GM12873 (cell line): ENCODE results near the gene PTPN14.

Source experiments
- TF ChIP-seq, protein P1 (sequence below): IDR thresholded peaks from 2 replicates; pipeline ENCODE4 v1.5.1; 2012; ENCODE audit warnings: low read depth, mild to moderate bottlenecking, moderate library complexity, low read length, control low read depth; ENCODE audit not compliant: insufficient read depth; ENCODE audit errors: missing control alignments

PTPN14 gene

DNA sequence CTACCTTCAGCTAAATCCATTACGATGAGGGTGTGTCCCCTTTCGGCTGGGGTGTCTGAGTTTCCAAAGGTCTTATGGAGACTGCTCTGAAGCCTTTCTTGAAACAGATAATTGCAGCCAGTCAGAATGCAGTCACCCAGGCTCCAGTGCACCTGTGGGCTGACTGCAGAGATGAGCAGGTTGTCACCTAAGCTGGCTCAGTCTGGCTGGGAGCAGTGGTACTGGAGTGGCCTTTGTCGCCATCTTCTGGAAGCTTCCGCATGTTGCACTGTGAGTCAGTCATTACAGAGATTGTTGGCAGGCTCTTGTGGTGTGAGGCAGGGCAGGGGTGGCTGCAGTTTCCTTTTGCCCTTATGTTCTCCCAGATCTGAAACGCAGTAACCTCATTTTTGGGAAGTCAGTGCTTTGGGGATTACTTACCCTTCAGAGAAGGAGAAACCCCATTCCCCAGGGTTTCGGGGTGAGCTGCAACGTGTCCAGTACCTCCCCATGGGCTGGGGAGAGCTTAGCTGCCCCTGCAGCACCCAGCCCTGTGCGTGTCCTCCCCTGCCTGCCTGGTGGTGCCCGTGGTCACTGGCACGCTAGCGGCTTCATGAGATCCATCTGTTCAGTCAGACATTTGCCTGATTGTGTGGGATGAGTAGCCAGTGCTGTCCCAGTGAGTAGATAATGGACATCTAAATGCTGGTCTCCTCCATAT is 222.5 kb downstream of the PTPN14 start:
- TF ChIP-seq, protein P1, sequence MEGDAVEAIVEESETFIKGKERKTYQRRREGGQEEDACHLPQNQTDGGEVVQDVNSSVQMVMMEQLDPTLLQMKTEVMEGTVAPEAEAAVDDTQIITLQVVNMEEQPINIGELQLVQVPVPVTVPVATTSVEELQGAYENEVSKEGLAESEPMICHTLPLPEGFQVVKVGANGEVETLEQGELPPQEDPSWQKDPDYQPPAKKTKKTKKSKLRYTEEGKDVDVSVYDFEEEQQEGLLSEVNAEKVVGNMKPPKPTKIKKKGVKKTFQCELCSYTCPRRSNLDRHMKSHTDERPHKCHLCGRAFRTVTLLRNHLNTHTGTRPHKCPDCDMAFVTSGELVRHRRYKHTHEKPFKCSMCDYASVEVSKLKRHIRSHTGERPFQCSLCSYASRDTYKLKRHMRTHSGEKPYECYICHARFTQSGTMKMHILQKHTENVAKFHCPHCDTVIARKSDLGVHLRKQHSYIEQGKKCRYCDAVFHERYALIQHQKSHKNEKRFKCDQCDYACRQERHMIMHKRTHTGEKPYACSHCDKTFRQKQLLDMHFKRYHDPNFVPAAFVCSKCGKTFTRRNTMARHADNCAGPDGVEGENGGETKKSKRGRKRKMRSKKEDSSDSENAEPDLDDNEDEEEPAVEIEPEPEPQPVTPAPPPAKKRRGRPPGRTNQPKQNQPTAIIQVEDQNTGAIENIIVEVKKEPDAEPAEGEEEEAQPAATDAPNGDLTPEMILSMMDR = peak; percentile 97

DNA sequence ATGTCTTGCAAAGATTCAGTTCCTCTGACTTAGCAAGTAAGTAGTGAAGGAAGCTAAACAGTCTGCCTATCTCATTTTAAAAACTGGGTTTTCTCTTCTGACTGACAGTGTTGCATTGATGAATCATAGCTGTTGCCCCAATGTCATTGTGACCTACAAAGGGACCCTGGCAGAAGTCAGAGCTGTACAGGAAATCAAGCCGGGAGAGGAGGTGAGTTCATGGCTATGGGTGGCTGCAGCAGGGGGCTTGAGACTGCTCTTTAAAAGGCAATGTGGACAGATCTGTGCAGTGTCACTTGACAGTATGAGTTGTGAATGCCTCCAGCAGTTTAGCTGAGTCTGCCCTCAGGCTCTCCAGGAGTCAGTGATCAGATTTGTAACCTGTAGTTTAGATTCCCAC is 223.9 kb downstream of the PTPN14 start:
- TF ChIP-seq, protein P1 = no peak

DNA sequence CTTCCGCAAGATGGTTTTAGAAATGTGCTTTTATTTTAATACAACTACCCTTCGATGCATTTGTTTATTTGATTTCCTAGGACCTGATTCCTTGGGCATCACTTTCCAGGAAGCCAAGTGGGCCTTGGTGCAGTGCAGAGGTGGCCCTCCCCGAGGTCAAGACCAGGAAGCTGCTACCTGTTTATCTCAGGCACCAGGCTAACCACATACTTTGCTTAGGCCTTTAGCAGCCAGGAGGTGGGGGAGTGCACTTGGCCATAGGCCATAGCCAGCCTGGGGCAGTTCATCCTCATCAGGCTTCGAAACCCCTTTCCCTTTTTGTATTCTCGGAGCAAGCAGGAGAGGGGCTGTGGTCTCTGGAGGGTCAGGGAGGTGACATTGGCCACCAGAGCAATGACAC is 225.0 kb downstream of the PTPN14 start:
- TF ChIP-seq, protein P1 = no peak

DNA sequence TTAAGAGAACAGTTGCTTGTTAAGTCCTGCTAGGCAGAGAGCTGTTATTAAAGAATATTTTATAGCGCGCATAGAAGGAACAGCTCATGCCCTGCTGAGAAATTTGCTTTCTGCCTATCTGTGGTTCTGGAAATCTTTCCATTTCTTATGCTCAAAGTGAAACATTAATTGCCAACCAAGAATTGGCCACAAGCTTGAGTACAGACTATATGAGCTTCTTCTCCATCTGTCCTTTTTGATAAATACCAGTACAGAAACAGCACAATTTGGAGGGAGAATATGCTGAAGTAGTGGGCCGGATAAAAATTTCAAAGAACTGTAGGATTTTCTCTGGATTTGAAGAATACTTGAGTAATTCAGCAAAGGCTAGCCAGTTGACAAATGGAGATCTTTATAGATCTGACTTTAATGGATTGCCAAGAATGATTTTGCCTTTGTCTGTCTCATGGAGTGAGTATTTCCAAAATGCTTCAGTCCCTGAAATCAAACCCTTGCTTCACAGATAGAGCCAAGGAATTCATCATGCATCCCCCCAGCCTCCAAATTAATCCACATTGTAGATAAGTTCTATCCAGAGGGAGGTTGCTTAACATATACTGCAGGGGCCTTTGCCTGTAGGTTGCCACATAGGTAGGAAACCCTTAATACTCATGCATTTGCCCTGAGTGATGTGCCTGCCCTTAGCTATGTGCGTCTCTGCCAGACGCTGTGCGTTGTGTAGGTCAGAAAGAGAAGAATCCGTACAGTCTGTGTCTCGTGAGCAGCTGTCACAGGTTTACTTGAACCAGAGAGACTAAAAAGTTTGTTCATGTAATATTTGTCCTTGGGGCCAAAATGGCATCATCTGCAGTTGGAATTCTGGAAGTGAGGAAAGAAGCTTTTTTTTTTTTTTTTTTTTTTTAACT is 226.3 kb downstream of the PTPN14 start:
- TF ChIP-seq, protein P1 = no peak

DNA sequence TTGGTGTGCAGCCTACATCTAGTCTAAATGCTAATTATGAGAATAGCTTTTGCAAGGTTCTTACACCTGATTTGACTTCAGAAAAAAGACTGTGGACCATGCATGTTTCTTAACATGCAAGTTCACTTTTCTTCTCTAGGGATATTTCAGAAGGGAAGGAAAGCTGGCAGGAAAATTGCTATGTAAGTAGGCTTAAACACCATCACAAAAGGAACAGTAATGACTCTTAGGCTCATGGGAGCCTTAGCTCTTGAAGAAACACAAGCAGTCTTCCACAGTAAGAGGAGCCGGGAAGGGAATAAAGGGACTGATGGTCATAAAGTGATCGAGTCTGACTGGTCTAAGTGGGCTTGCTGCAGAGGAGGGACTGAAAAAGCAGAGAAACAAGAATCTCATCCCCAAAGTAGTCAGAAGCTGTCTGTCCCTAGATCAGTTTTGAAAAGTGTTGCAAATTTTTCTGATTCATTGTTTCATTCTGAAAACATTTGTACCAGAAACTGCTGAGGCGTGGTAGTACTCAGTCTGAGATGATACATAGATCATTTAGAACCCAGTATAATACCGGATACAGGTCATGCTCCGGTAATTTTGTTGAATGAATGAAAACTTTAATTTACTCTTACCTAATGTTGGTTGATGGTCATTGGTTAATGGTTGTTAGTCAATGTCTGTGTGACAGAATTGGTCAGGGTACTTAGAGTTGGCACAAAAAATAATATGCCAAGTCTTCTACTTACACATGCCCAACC is 229.5 kb downstream of the PTPN14 start:
- TF ChIP-seq, protein P1 = no peak

DNA sequence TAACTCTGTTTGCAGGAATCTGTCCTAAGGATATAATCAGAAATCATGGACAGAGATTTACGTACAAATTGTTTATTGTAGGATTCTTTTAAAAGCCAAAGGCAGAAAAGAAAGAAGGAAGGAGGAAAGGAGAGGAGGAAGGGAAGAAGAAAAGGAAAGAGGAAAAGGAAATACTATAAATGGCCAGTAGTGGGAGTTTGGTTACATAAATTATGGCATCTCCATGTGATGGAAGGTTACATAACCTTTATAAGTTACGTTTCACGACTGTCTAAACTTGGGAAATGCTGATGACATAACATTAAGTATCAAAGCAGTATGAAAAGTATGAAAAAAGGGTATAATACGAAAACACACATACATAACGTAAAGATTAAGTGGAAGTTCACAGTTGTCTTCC is 231.5 kb downstream of the PTPN14 start:
- TF ChIP-seq, protein P1 = no peak

DNA sequence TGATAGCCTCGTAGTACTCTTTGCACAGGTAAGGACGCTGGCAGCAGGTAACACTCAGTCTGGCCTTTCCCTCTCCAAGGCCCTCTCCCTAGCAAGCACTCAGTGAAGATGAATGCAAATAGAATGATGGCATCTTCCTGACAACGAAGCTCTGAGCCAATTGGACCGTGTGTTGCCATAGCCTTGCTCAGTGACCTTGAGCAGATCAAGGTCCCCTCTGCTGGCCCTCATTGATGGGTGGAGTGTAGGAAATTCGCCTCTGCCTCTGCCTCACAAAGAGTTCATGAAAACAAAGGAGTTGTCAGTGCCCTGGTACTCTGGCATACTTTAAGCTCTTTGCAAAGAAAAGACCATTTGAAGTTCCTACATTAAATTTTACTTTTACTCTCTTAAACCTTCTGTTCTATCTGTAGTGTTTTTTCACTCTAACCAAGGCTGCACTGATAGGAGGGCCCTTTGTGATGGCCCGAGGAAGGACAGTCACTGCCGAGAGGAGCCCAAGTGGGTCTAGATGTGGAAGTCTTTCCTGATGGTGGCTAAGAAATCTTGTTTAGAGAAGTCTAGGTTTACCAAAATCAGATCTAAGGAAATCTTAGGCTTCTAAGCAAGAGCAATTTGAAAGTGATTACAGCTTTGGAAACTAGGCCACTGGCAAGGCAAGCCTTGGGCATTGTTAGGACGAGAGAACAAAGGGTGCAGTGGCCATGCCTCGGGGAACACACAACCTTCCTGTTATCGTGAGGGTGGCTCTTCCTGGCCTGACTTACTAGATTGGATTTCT is 232.3 kb downstream of the PTPN14 start:
- TF ChIP-seq, protein P1 = no peak
